KMS-11 (cell line): ENCODE measurements around the gene ASH1L.
A peak's percentile ranks its signal among the peaks of the same experiment; 100 is the strongest.
"Not testable (repeated sequence)": the region's sequence is repeated elsewhere in the genome, so short reads cannot be mapped to it uniquely, and the experiment has no call there.

Source experiments
- H2AFZ ChIP-seq: fragments of 200-600 bp; sonication (generic); 2 replicates; pipeline ENCODE4 v1.6.1; 2016; ENCODE audit warnings: antibody characterized with exemption, mixed run types, low read depth
- H3K27ac ChIP-seq: fragments of 200-600 bp; sonication (generic); 2 replicates; pipeline ENCODE4 v1.6.1; 2016; ENCODE audit warnings: mild to moderate bottlenecking, mixed run types
- H3K27me3 ChIP-seq: fragments of 200-600 bp; sonication (generic); 2 replicates; pipeline ENCODE4 v1.6.1; 2017; ENCODE audit warnings: mild to moderate bottlenecking, low read depth, mixed run types, moderate library complexity; ENCODE audit not compliant: insufficient read depth
- H3K36me3 ChIP-seq: fragments of 200-600 bp; sonication (generic); 2 replicates; pipeline ENCODE4 v1.6.1; 2017; ENCODE audit warnings: mild to moderate bottlenecking, mixed run types; ENCODE audit not compliant: insufficient read depth
- H3K4me1 ChIP-seq: fragments of 200-600 bp; sonication (generic); 2 replicates; pipeline ENCODE4 v1.6.1; 2016; ENCODE audit warnings: mild to moderate bottlenecking, low read depth, mixed run types; ENCODE audit not compliant: poor library complexity, severe bottlenecking
- H3K4me2 ChIP-seq: fragments of 200-600 bp; sonication (generic); 2 replicates; pipeline ENCODE4 v1.7.0; 2016; ENCODE audit warnings: mild to moderate bottlenecking, mixed run types
- H3K4me3 ChIP-seq: fragments of 200-600 bp; sonication (generic); IDR thresholded peaks from 2 replicates; pipeline ENCODE4 v1.6.1; 2017; ENCODE audit warnings: low read depth, low read length, mixed read lengths; ENCODE audit not compliant: insufficient read depth
- H3K79me2 ChIP-seq: fragments of 200-600 bp; sonication (generic); 2 replicates; pipeline ENCODE4 v1.6.1; 2016; ENCODE audit warnings: low read depth, mixed run types; ENCODE audit not compliant: insufficient read depth
- H3K9ac ChIP-seq: fragments of 200-600 bp; sonication (generic); 2 replicates; pipeline ENCODE4 v1.6.1; 2016; ENCODE audit warnings: mild to moderate bottlenecking, mixed run types
- H4K20me1 ChIP-seq: fragments of 200-600 bp; sonication (generic); 2 replicates; pipeline ENCODE4 v1.6.1; 2016; ENCODE audit warnings: mild to moderate bottlenecking, mixed run types; ENCODE audit not compliant: insufficient read depth
- CTCF ChIP-seq: fragments of 200-600 bp; sonication (generic); conservative IDR thresholded peaks from 2 replicates; pipeline ENCODE4 v1.6.1; 2017; ENCODE audit warnings: low read depth, mild to moderate bottlenecking, antibody characterized with exemption, low read length, moderate library complexity, mixed read lengths

The ASH1L gene

GRCh38 chr1:155410931-155411330 lies 151.7 kb downstream of the ASH1L start:
- no peaks in the 10 kb centered on the region for H4K20me1 ChIP-seq
- no peak for TF ChIP-seq CTCF
- peaks cover 4% of the 10 kb centered on the region; the same call in 1 of the 2 replicates for H3K36me3 ChIP-seq
- H3K79me2 ChIP-seq, result peaks cover 18% of the 10 kb centered on the region
- H3K4me3 ChIP-seq, result peak overlapping the region; percentile 37
- H3K27ac ChIP-seq, result peak overlapping the region; percentile 38; the same call in 1 of the 2 replicates
- H3K4me2 ChIP-seq, result peak overlapping the region; percentile 86
- H3K9ac ChIP-seq, result no peak overlapping the region
- no peak overlapping the region for H2AFZ ChIP-seq
- H3K4me1 ChIP-seq, result peaks cover 57% of the 10 kb centered on the region
- H3K27me3 ChIP-seq, result no peaks in the 10 kb centered on the region

- Histone ChIP-seq H4K20me1 (no peaks in the 10 kb centered on the region), H3K36me3 (peaks cover 8% of the 10 kb centered on the region; the same call in 1 of the 2 replicates)
Observed at GRCh38 chr1:155396874-155397476, 165.6 kb downstream of the ASH1L start.

GRCh38 chr1:155392898-155393411 lies 169.6 kb downstream of the ASH1L start:
- Histone ChIP-seq H3K79me2 (no peaks in the 10 kb centered on the region), H3K27ac (no peak overlapping the region), H3K4me2 (no peak overlapping the region), H3K4me3 (peak overlapping the region; percentile 35), H4K20me1 (no peaks in the 10 kb centered on the region), H3K4me1 (no peaks in the 10 kb centered on the region), H3K27me3 (no peaks in the 10 kb centered on the region), H3K36me3 (peaks cover 19% of the 10 kb centered on the region; the same call in 1 of the 2 replicates), H2AFZ (no peak overlapping the region), H3K9ac (no peak overlapping the region)
- TF ChIP-seq CTCF, result no peak

More at GRCh38 chr1:155396874-155397476, 165.6 kb downstream of the ASH1L start:
- Histone ChIP-seq H3K4me1 (no peaks in the 10 kb centered on the region), H3K4me3 (no peak overlapping the region), H2AFZ (no peak overlapping the region), H3K27ac (no peak overlapping the region), H3K79me2 (no peaks in the 10 kb centered on the region; the same call in 1 of the 2 replicates), H3K4me2 (no peak overlapping the region), H3K9ac (no peak overlapping the region), H3K27me3 (no peaks in the 10 kb centered on the region)
- no peak for TF ChIP-seq CTCF

DNA sequence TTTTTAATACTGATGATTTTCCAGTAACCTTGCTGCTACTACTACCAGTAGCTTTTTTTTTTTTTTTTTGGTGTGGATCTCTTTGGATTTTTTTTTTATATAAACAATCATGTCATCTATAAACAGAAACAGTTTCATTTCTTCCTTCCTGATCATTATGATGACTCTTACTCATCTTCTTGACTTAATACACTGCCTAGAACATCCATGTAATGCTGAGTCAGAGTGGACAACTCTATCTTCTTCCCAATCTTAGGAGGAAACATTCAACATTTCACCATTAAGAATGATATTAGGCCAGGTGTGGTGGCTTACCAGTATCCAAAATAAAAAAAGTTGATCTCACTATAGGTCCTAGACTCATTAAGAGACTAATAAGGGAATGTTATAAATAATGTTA lies 172.8 kb downstream of the ASH1L start:
- H3K4me2 ChIP-seq, result no peak overlapping the region
- no peak overlapping the region for H3K4me3 ChIP-seq
- no peak for TF ChIP-seq CTCF
- H3K27me3 ChIP-seq, result no peaks in the 10 kb centered on the region
- no peaks in the 10 kb centered on the region for H3K4me1 ChIP-seq
- no peaks in the 10 kb centered on the region for H4K20me1 ChIP-seq
- no peak overlapping the region for H3K27ac ChIP-seq
- H3K36me3 ChIP-seq, result peaks cover 21% of the 10 kb centered on the region; the same call in 1 of the 2 replicates
- no peaks in the 10 kb centered on the region for H3K79me2 ChIP-seq
- H2AFZ ChIP-seq, result no peak overlapping the region
- H3K9ac ChIP-seq, result no peak overlapping the region

- H3K4me2 ChIP-seq, H3K4me1 ChIP-seq, H4K20me1 ChIP-seq, H3K4me3 ChIP-seq, H3K79me2 ChIP-seq, H3K9ac ChIP-seq, H2AFZ ChIP-seq, H3K27me3 ChIP-seq, H3K27ac ChIP-seq: not testable (repeated sequence)
- peaks cover 20% of the 10 kb centered on the region; the same call in 1 of the 2 replicates for H3K36me3 ChIP-seq
Observed at GRCh38 chr1:155385836-155386235, 176.8 kb downstream of the ASH1L start.
